K562 (cell line): Measurements from ENCODE around the gene ANO1. TPM values are rescaled to one million over a fixed set of nuclear protein-coding genes. Genes with fewer than 3 reads are reported as not detected.

Experiments
- ATF7 ChIP-seq: fragments of 450-650 bp; IDR thresholded peaks from 2 replicates; pipeline ENCODE4 v1.7.1; 2014; ENCODE audit warnings: mild to moderate bottlenecking, moderate library complexity
- BACH1 ChIP-seq: fragments of 200-800 bp; sonication (Bioruptor generic); IDR thresholded peaks from 2 replicates; pipeline ENCODE4 v1.6.1; 2016; ENCODE audit warnings: missing genetic modification characterization, missing compliant biosample characterization
- BRF2 ChIP-seq: IDR thresholded peaks from 3 replicates; pipeline ENCODE4 v1.6.1; 2011; ENCODE audit warnings: borderline replicate concordance, mild to moderate bottlenecking; ENCODE audit not compliant: insufficient read length, insufficient read depth
- CREB1 ChIP-seq, 2 experiments: sonication (generic) in 1 of 2; formaldehyde crosslinking in 1 of 2; IDR thresholded peaks; 2 replicates each; pipeline versions ENCODE4 v1.6.1 to v1.8.0; 2012 to 2022; ENCODE audit warnings: inconsistent platforms in 1 of 2, mild to moderate bottlenecking in 1 of 2, missing genetic modification reagents in 1 of 2, moderate library complexity in 1 of 2
- E2F6 ChIP-seq, 2 experiments: IDR thresholded peaks; 2 replicates each; pipeline ENCODE4 v1.6.1; 2011; ENCODE audit warnings: borderline replicate concordance in 1 of 2, control low read depth in 1 of 2, low read depth in 1 of 2, low read length in 1 of 2, mild to moderate bottlenecking in 1 of 2, mixed read lengths in 1 of 2, moderate library complexity in 1 of 2; ENCODE audit not compliant: insufficient read depth in 1 of 2, insufficient read length in 1 of 2, poor library complexity in 1 of 2, severe bottlenecking in 1 of 2; ENCODE audit errors: extremely low read depth in 1 of 2
- ELF1 ChIP-seq: fragments of 200-800 bp; sonication (Bioruptor generic); IDR thresholded peaks from 2 replicates; pipeline ENCODE4 v1.6.1; 2016; ENCODE audit warnings: missing genetic modification characterization, missing compliant biosample characterization
- JUND ChIP-seq, 2 experiments: IDR thresholded peaks; 2 replicates in 1 of 2; 3 replicates in 1 of 2; pipeline ENCODE4 v1.6.1; 2011; ENCODE audit warnings: borderline replicate concordance in 2 of 2, low read depth in 2 of 2, low read length in 2 of 2, improper control_type of control experiment in 1 of 2, missing biosample characterization in 1 of 2, missing genetic modification characterization in 1 of 2, missing genetic modification reagents in 1 of 2
- KLF10 ChIP-seq: fragments of 250-450 bp; sonication (Bioruptor Pico); IDR thresholded peaks from 2 replicates; pipeline ENCODE4 v1.6.1; 2021; ENCODE audit warnings: matching md5 sums
- MEIS2 ChIP-seq: fragments of 450-650 bp; IDR thresholded peaks from 2 replicates; pipeline ENCODE4 v1.6.1; 2014; ENCODE audit warnings: mild to moderate bottlenecking; ENCODE audit not compliant: partially characterized antibody
- PBX2 ChIP-seq, 2 experiments: IDR thresholded peaks in 1 of 2; conservative IDR thresholded peaks in 1 of 2; 2 replicates each; pipeline ENCODE4 v1.6.1; 2016; ENCODE audit warnings: low read depth in 2 of 2, mild to moderate bottlenecking in 1 of 2, missing compliant biosample characterization in 1 of 2, missing genetic modification characterization in 1 of 2, moderate library complexity in 1 of 2
- RBBP5 ChIP-seq: fragments of 200-600 bp; sonication (generic); IDR thresholded peaks from 2 replicates; pipeline ENCODE4 v1.6.1; 2012; ENCODE audit warnings: borderline replicate concordance, mild to moderate bottlenecking, low read length, control low read depth, inconsistent platforms; ENCODE audit not compliant: insufficient read depth, poor library complexity, severe bottlenecking
- RBFOX2 ChIP-seq: fragments of 200-400 bp; formaldehyde crosslinking; IDR thresholded peaks from 2 replicates; pipeline ENCODE4 v1.6.1; 2017; ENCODE audit warnings: low read depth, mild to moderate bottlenecking, low read length, moderate library complexity
- SMAD1 ChIP-seq: fragments of 150-350 bp; IDR thresholded peaks from 2 replicates; pipeline ENCODE4 v1.6.1; 2014; ENCODE audit warnings: low read length, low read depth; ENCODE audit not compliant: partially characterized antibody
- ZKSCAN8 ChIP-seq: fragments of 200-800 bp; sonication (Bioruptor generic); IDR thresholded peaks from 2 replicates; pipeline ENCODE4 v1.6.1; 2016; ENCODE audit warnings: missing genetic modification characterization, missing compliant biosample characterization
- ZNF212 ChIP-seq: fragments of 450-650 bp; formaldehyde crosslinking; IDR thresholded peaks from 2 replicates; pipeline ENCODE4 v1.4.0; 2020; ENCODE audit warnings: mild to moderate bottlenecking
- ZNF395 ChIP-seq: fragments of 200-800 bp; sonication (Bioruptor generic); IDR thresholded peaks from 2 replicates; pipeline ENCODE4 v1.6.1; 2017; ENCODE audit warnings: missing genetic modification characterization, missing compliant biosample characterization
- polyA plus RNA-seq, 8 experiments: library from polyadenylated mRNA; depleted of rRNA in 4 of 8; stranded (reverse) in 5 of 8; unstranded in 3 of 8; fragments of >200 nt; fragmentation: Nextera tagmentation in 2 of 8; fragmentation: Illumina TruSeq in 1 of 8; extraction: Ambion mirVana in 2 of 8; extraction: Trizol in 1 of 8; gene quantifications; 2 replicates each; pipeline versions ENCODE4 v1.2.1 to v1.2.3, GENCODE V29; 2011 to 2014; ENCODE audit warnings: inconsistent platforms in 1 of 8, missing spikeins in 1 of 8
- total RNA-seq, 7 experiments: library from RNA; depleted of rRNA in 6 of 7; stranded (reverse); fragments of >200 nt in 6 of 7; fragmentation: Illumina TruSeq in 2 of 7; extraction: Trizol in 2 of 7; gene quantifications; 2 replicates each; pipeline versions ENCODE4 v1.2.1 to v1.2.3, GENCODE V29; 2011 to 2021; ENCODE audit warnings: low replicate concordance in 1 of 7
- TF ChIP-seq, protein P1 (sequence below): fragments of 450-650 bp; IDR thresholded peaks from 2 replicates; pipeline ENCODE4 v1.6.1; 2016

Gene ANO1
- total and polyA plus RNA-seq, 9 of the 15 experiments (the other 6 are each of a cell fraction or from before 2014, with no cell fraction given), result not detected

DNA sequence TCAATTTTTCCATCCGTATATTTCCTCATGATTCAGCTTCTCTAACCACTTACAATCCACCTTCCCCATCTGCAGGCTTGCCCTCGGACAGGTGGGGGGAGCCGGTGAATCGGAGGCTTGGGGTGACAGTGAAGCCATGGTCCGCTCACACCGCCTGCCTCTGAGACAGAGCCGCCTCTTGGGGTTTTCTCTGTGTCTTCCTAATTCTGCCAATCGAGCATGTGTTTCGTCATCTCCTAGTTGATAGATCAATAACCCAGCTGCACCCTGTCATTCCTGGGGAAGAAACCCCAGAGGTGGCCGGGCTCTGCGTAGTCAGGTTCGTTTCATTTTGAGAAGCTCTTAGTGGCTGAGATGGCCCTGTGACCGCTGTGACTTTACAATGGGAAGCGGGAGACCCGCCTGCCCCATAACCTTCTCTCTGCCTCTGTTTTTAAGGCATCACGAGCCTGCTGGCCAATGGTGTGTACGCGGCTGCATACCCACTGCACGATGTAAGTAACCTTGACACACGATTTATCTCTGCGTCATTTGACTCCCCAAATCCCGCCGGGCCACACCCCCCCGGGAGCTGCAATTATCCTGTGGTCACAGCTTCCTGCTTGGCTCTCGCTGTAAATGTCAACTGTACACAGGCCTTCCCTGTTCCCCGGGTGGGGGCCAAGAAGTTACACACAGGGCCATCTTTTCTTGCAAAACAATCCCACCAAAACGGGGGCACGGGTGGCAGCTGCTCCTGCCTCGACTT is 33.3 kb downstream of the ANO1 start (continued):
- peak; percentile 64 for TF ChIP-seq JUND (IDR thresholded peaks at IDR 0.05; ENCODE audit: borderline replicate concordance, low read depth, low read length)
- TF ChIP-seq JUND (tag; IDR thresholded peaks at IDR 0.05; ENCODE audit: borderline replicate concordance, low read depth, low read length), result peak; percentile 53; the same call in 1 of the 3 replicates
- TF ChIP-seq, protein P1, sequence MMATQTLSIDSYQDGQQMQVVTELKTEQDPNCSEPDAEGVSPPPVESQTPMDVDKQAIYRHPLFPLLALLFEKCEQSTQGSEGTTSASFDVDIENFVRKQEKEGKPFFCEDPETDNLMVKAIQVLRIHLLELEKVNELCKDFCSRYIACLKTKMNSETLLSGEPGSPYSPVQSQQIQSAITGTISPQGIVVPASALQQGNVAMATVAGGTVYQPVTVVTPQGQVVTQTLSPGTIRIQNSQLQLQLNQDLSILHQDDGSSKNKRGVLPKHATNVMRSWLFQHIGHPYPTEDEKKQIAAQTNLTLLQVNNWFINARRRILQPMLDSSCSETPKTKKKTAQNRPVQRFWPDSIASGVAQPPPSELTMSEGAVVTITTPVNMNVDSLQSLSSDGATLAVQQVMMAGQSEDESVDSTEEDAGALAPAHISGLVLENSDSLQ, result peak; percentile 68
- TF ChIP-seq ZKSCAN8 (CRISPR knock-in tag), result no peak
- TF ChIP-seq KLF10 (CRISPR knock-in tag), result no peak
- TF ChIP-seq MEIS2, result peak; percentile 96
- TF ChIP-seq E2F6 (IDR thresholded peaks at IDR 0.05; ENCODE audit: borderline replicate concordance in 1 of 2, extremely low read depth in 1 of 2, insufficient read depth in 1 of 2, insufficient read length in 1 of 2, low read depth in 1 of 2, low read length in 1 of 2, poor library complexity in 1 of 2, severe bottlenecking in 1 of 2), result peak; percentile 40 to 50
- no peak for TF ChIP-seq BRF2
- TF ChIP-seq SMAD1, result no peak
- no peak for TF ChIP-seq ZNF212 (CRISPR knock-in tag)
- TF ChIP-seq ATF7, result peak; percentile 64; the same call in 1 of the 2 replicates
- peak; percentile 58 for TF ChIP-seq ELF1 (tag)
- TF ChIP-seq PBX2 (CRISPR knock-in tag; IDR thresholded peaks at IDR 0.05; ENCODE audit: low read depth), result no peak
- peak; percentile 87 for TF ChIP-seq PBX2 (tag; conservative IDR thresholded peaks at IDR 0.05; ENCODE audit: low read depth)
- peak; percentile 65; the same call in 1 of the 2 replicates for TF ChIP-seq CREB1 (IDR thresholded peaks at IDR 0.05)
- TF ChIP-seq CREB1 (CRISPR knock-in tag; IDR thresholded peaks at IDR 0.05), result peak; percentile 76
- TF ChIP-seq RBBP5, result peak; percentile 44
- TF ChIP-seq ZNF395 (CRISPR knock-in tag), result peak; percentile 56; the same call in 1 of the 2 replicates
- TF ChIP-seq BACH1, result no peak
- peak; percentile 63 for TF ChIP-seq RBFOX2
